ENCODE results near the gene KDM3A. TPM values are rescaled to one million over a fixed set of nuclear protein-coding genes. Genes with fewer than 3 reads are reported as not detected.

Gene KDM3A
- total and polyA plus RNA-seq, 3 donors from 2014 or later: 88.8 to 126 (median 106) TPM

DNA sequence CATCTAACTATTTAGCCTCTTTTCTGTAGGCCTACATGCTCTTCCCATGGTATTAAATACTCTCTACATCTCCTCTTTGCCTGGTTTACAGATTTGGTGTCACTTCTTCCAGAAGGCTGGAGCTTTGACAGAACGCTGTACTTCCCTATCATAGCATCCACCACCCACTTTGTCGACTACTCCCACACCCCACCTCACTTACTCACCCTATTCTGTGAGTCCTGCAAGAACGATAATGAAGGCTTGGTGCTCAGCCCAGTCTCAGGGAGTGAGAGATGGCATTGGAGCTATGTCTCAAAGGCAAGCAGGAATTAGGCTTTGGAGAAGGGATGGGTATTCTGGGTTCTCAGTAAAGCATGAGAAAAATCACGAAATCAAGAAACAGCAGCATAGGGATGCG lies 20.3 kb upstream of the KDM3A start:
- H3K9me3 ChIP-seq: no peaks in the 10 kb centered on the region
- no peak for TF ChIP-seq POLR2A (IDR thresholded peaks at IDR 0.05)
- TF ChIP-seq CTCF (IDR thresholded peaks at IDR 0.05): no peak
- DNase-seq: no peak
- intact Hi-C loops (cut with DNase I; ENCODE audit: low total_unique reads): no loop called here
- 86 to 90% methylated on average over 5 of the region's 5 CpGs for WGBS, 2 donors
- no peak overlapping the region for H3K4me3 ChIP-seq
- no peaks in the 10 kb centered on the region for H3K27me3 ChIP-seq
- H3K36me3 ChIP-seq (ENCODE audit: low read depth, missing control alignments): no peaks in the 10 kb centered on the region
- no peak overlapping the region for H3K27ac ChIP-seq
- H3K4me1 ChIP-seq: no peaks in the 10 kb centered on the region

DNA sequence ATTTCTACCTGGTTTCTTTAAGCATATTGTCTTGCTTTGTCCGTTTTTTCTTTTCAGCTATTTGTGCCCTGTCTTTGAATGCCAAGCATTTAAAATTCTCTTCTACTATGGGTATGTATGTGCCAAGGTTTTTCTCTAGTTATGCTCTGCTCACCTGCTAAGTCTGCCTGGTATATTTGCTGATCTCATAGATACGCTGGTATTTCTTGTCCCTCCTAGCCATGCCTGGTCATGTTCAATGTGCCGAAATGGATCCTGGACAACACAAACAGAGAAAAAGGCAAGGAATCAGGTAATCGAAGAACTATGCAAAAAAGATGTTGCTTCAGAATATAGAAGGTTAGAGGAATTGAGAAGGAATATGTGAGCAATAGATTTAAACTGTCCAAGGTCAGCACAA lies 14.9 kb upstream of the KDM3A start:
- no peak for DNase-seq
- Histone ChIP-seq H3K9me3 (no peaks in the 10 kb centered on the region), H3K27ac (no peak overlapping the region), H3K27me3 (no peaks in the 10 kb centered on the region), H3K4me3 (no peak overlapping the region), H3K4me1 (no peaks in the 10 kb centered on the region), H3K36me3 (ENCODE audit: low read depth, missing control alignments) (no peaks in the 10 kb centered on the region)
- no peak for TF ChIP-seq POLR2A (IDR thresholded peaks at IDR 0.05)
- intact Hi-C loops (cut with DNase I; ENCODE audit: low total_unique reads): no loop called here
- WGBS, 2 donors: 88 to 90% methylated on average over 4 of the region's 4 CpGs

GRCh38 chr2:86429335-86429734 lies 11.8 kb upstream of the KDM3A start:
- no peaks in the 10 kb centered on the region for H3K4me1 ChIP-seq
- no peak for DNase-seq
- H3K9me3 ChIP-seq: no peaks in the 10 kb centered on the region
- no peak for TF ChIP-seq CTCF (IDR thresholded peaks at IDR 0.05)
- no peak for TF ChIP-seq POLR2A (IDR thresholded peaks at IDR 0.05)
- 80% methylated on average over 1 of the region's 1 CpG; no CpG with 5 or more reads in 1 of the 2 donors for WGBS, 2 donors
- no peaks in the 10 kb centered on the region for H3K27me3 ChIP-seq
- intact Hi-C loops (cut with DNase I; ENCODE audit: low total_unique reads): no loop called here
- H3K27ac ChIP-seq: no peak overlapping the region
- H3K36me3 ChIP-seq (ENCODE audit: low read depth, missing control alignments): no peaks in the 10 kb centered on the region
- no peak overlapping the region for H3K4me3 ChIP-seq

- H3K9me3 ChIP-seq: no peaks in the 10 kb centered on the region
- WGBS, 2 donors: 91 to 100% methylated on average over 1 of the region's 1 CpG
- TF ChIP-seq CTCF (IDR thresholded peaks at IDR 0.05): no peak
- TF ChIP-seq POLR2A (IDR thresholded peaks at IDR 0.05): no peak
- no peaks in the 10 kb centered on the region for H3K27me3 ChIP-seq
- no peaks in the 10 kb centered on the region for H3K4me1 ChIP-seq
- no peak overlapping the region for H3K27ac ChIP-seq
- no peak overlapping the region for H3K4me3 ChIP-seq
- no peaks in the 10 kb centered on the region for H3K36me3 ChIP-seq (ENCODE audit: low read depth, missing control alignments)
- no peak for DNase-seq
- intact Hi-C loops (cut with DNase I; ENCODE audit: low total_unique reads): no loop called here
Measured at GRCh38 chr2:86430368-86430767, 10.8 kb upstream of the KDM3A start.

- TF ChIP-seq POLR2A (IDR thresholded peaks at IDR 0.05): no peak
- no peak for TF ChIP-seq CTCF (IDR thresholded peaks at IDR 0.05)
- H3K4me3 ChIP-seq: no peak overlapping the region
- WGBS, 2 donors: 72 to 81% methylated on average over 1 of the region's 1 CpG
- no peaks in the 10 kb centered on the region for H3K36me3 ChIP-seq (ENCODE audit: low read depth, missing control alignments)
- H3K27me3 ChIP-seq: no peaks in the 10 kb centered on the region
- no peaks in the 10 kb centered on the region for H3K4me1 ChIP-seq
- intact Hi-C loops (cut with DNase I; ENCODE audit: low total_unique reads): no loop called here
- no peaks in the 10 kb centered on the region for H3K9me3 ChIP-seq
- DNase-seq: no peak
- H3K27ac ChIP-seq: no peak overlapping the region
Measured at GRCh38 chr2:86433137-86433536, 8.0 kb upstream of the KDM3A start.
